Heart right ventricle (tissue), 16 donors: ENCODE data around the gene ANKFY1. TPM values are rescaled to one million over a fixed set of nuclear protein-coding genes. Genes with fewer than 3 reads are reported as not detected.

ENCODE experiments used
- ATAC-seq, 8 donors: fragments of 200-7000 bp; cut with Tn5 transposase; one replicate each; pipeline ENCODE4 v1.9.1; 2020; ENCODE audit warnings: mild to moderate bottlenecking in 8 of 8, moderate library complexity in 8 of 8, moderate number of reproducible peaks in 1 of 8
- DNase-seq, 2 donors: peaks; one replicate each; pipeline ENCODE4 v3.0.0-alpha.2; 2020
- H3K27ac ChIP-seq, 10 donors: fragments of 200-600 bp; sonication (generic) in 2 of 10; one replicate each; pipeline versions ENCODE4 v1.5.0 to v1.8.0; 2020 to 2022; ENCODE audit warnings: mild to moderate bottlenecking in 3 of 10
- H3K27me3 ChIP-seq, 7 donors: fragments of 200-600 bp; one replicate each; pipeline ENCODE4 v1.8.0; 2021 to 2022; ENCODE audit warnings: mild to moderate bottlenecking in 2 of 7
- H3K36me3 ChIP-seq, 9 donors: fragments of 200-600 bp; sonication (generic) in 1 of 9; one replicate each; pipeline versions ENCODE4 v1.5.0 to v1.8.0; 2020 to 2022; ENCODE audit warnings: mild to moderate bottlenecking in 2 of 9
- H3K4me1 ChIP-seq, 9 donors: fragments of 200-600 bp; sonication (generic) in 1 of 9; one replicate each; pipeline versions ENCODE4 v1.5.0 to v1.8.0; 2020 to 2022; ENCODE audit warnings: mild to moderate bottlenecking in 4 of 9
- H3K4me3 ChIP-seq, 10 donors: fragments of 200-600 bp; sonication (generic) in 2 of 10; one replicate each; pipeline versions ENCODE4 v1.5.0 to v1.8.0; 2020 to 2022; ENCODE audit warnings: mild to moderate bottlenecking in 7 of 10, moderate library complexity in 2 of 10
- H3K9me3 ChIP-seq, 11 donors: fragments of 200-600 bp in 10 of 11; sonication (generic) in 2 of 11; one replicate each; pipeline versions ENCODE4 v1.5.0 to v1.8.0; 2013 to 2022; ENCODE audit warnings: mild to moderate bottlenecking in 2 of 11, control low read depth in 1 of 11, moderate library complexity in 1 of 11
- WGBS, 2 donors: extraction: QIAGEN DNeasy Blood & Tissue Kit; methylation state at CpG; one replicate each; pipeline ENCODE4 v1.1.7; 2013; ENCODE audit warnings: inconsistent platforms in 1 of 2; 5-methylcytosine and 5-hydroxymethylcytosine counted together
- intact Hi-C, 10 donors: fragments of 100-400 bp; cut with DNase I; formaldehyde crosslinking; loops; one replicate each; pipeline versions ENCODE4 v1.11.1 to v1.14.2; 2022
- polyA plus RNA-seq, 2 donors: library from polyadenylated mRNA; stranded (reverse); fragments of 200-250 nt; gene quantifications; one replicate each; pipeline ENCODE4 v1.2.3, GENCODE V29; 2013
- total RNA-seq, 10 donors: library from RNA; stranded (reverse); fragmentation: NEBNext Ultra II Directional in 3 of 10; extraction: Animal tissue kit (Norgen Biotek cat#: 25700) in 3 of 10; gene quantifications; one replicate each; pipeline versions ENCODE4 v1.2.1 to v1.2.4, GENCODE V29; 2021 to 2023
- TF ChIP-seq, protein P1 (sequence below), 9 donors: fragments of 200-600 bp; sonication (generic) in 2 of 9; IDR thresholded peaks; one replicate each; pipeline versions ENCODE4 v1.5.0 to v1.8.0; 2021 to 2022; ENCODE audit warnings: antibody characterized with exemption in 9 of 9, mild to moderate bottlenecking in 5 of 9, moderate library complexity in 1 of 9
- donor health status: Arrhythmogenic right ventricular cardiomyopathy.
- donor health status: ischemic (EF 13 %, LVEDD 7.1; RV severe dilation, severe dysfunction).
- donor health status: healthy with polysubstance abuse.
- donor health status: DM: no; HTN: yes; CAD: no.
- donor health status: DM: no; HTN: no; CAD: no.
- donor health status: ischemic (EF 25% LVEDD 6.9; RV normal size, moderate dysfunction).
- donor health status: ischemic (EF 25% LVEDD 5.7; RV mildly dilated, moderate dysfunction).
- donor health status: healthy.
- donor health status: DM: yes; HTN: yes; CAD: no.
- donor health status: Ischemic cardiomyopathy.
- donor health status: ischemic (EF 35%, LVEDD 5.7; RV mildly dilated, moderate dysfunction).
- donor health status: nonischemic (EF 11% LVEDD 7.7; RV severe dilation, severe dysfunction).
- donor health status: DM: yes; HTN: yes; CAD: no.
- donor health status: PGD.
- donor health status: ischemic (EF 29% LVEDD 5.4; RV normal size, mild dysfunction).
- donor health status: nonischemic (EF 23%, LVEDD 6.1; RV moderate dilation, normal function).

ANKFY1 gene
- total and polyA plus RNA-seq, 12 donors = 8.6 to 34.4 (median 24.0) TPM

GRCh38 chr17:4247361-4247970 is 16.3 kb downstream of the ANKFY1 start:
- intact Hi-C loops = no loop called here
- DNase-seq (no peak), ATAC-seq (no peak)
- Histone ChIP-seq H3K4me1 (peaks cover 0 to 61% (median 35%) of the 10 kb centered on the region in 9 donors), H3K4me3 (no peak overlapping the region), H3K36me3 (peaks cover 0 to 35% (median 0%) of the 10 kb centered on the region in 9 donors), H3K9me3 (no peaks in the 10 kb centered on the region), H3K27me3 (no peaks in the 10 kb centered on the region), H3K27ac (peak overlapping the region in 3 of 10 donors; percentile 18 to 63 (median 33))
- TF ChIP-seq, protein P1, sequence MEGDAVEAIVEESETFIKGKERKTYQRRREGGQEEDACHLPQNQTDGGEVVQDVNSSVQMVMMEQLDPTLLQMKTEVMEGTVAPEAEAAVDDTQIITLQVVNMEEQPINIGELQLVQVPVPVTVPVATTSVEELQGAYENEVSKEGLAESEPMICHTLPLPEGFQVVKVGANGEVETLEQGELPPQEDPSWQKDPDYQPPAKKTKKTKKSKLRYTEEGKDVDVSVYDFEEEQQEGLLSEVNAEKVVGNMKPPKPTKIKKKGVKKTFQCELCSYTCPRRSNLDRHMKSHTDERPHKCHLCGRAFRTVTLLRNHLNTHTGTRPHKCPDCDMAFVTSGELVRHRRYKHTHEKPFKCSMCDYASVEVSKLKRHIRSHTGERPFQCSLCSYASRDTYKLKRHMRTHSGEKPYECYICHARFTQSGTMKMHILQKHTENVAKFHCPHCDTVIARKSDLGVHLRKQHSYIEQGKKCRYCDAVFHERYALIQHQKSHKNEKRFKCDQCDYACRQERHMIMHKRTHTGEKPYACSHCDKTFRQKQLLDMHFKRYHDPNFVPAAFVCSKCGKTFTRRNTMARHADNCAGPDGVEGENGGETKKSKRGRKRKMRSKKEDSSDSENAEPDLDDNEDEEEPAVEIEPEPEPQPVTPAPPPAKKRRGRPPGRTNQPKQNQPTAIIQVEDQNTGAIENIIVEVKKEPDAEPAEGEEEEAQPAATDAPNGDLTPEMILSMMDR (IDR thresholded peaks at IDR 0.05) = no peak
- WGBS, 2 donors = 55 to 80% methylated on average over 5 of the region's 5 CpGs

GRCh38 chr17:4246674-4247073 is 17.1 kb downstream of the ANKFY1 start:
- WGBS, 2 donors = 96% methylated on average over 5 of the region's 5 CpGs
- Histone ChIP-seq H3K27ac (no peak overlapping the region), H3K4me3 (no peak overlapping the region), H3K4me1 (peaks cover 0 to 60% (median 35%) of the 10 kb centered on the region in 9 donors), H3K27me3 (no peaks in the 10 kb centered on the region), H3K9me3 (no peaks in the 10 kb centered on the region), H3K36me3 (peaks cover 0 to 43% (median 5%) of the 10 kb centered on the region in 9 donors)
- DNase-seq (no peak), ATAC-seq (no peak)
- intact Hi-C loops = no loop called here
- TF ChIP-seq, protein P1 (IDR thresholded peaks at IDR 0.05) = no peak

- 87 to 93% methylated on average over 11 of the region's 11 CpGs for WGBS, 2 donors
- Histone ChIP-seq H3K27ac (no peak overlapping the region), H3K36me3 (peaks cover 0 to 78% (median 30%) of the 10 kb centered on the region in 9 donors), H3K4me3 (no peak overlapping the region), H3K9me3 (no peaks in the 10 kb centered on the region), H3K27me3 (no peaks in the 10 kb centered on the region), H3K4me1 (peaks cover 0 to 17% (median 1%) of the 10 kb centered on the region in 9 donors)
- intact Hi-C loops = no loop called here
- DNase-seq (no peak), ATAC-seq (no peak)
- TF ChIP-seq, protein P1 (IDR thresholded peaks at IDR 0.05) = no peak
Measured at GRCh38 chr17:4241535-4241934, 22.2 kb downstream of the ANKFY1 start.

DNA sequence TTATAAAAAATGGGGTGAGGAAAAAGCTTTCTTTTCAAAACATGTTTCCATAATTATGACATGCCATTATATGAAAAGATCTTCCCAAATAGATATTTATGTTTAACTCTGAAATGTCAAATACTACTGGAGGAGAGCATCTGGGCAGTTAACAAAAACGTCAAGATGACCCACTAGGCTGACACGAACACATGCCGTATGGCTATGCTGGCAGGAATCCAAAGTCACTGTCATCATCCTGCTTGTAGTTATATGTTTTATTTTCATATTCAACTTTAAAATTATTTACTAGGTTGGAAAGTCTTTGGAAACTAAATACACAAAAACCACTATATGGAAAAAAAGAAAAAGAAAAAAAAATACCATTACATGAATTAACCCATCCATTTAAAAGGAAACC is 27.3 kb downstream of the ANKFY1 start:
- DNase-seq (no peak), ATAC-seq (no peak)
- WGBS, 2 donors = 15 to 24% methylated on average over 3 of the region's 3 CpGs
- Histone ChIP-seq H3K27me3 (no peaks in the 10 kb centered on the region), H3K4me1 (peaks cover 4 to 49% (median 29%) of the 10 kb centered on the region in 9 donors), H3K27ac (peak overlapping the region in 4 of 10 donors; percentile 18 to 42 (median 39)), H3K9me3 (no peaks in the 10 kb centered on the region), H3K36me3 (peaks cover 0 to 99% (median 27%) of the 10 kb centered on the region in 9 donors), H3K4me3 (no peak overlapping the region)
- intact Hi-C loops = no loop called here
- TF ChIP-seq, protein P1 (IDR thresholded peaks at IDR 0.05) = no peak
